Endodermal cell (in vitro differentiated cells): ENCODE data around the gene NAA16. TPM values are rescaled to one million over a fixed set of nuclear protein-coding genes. Genes with fewer than 3 reads are reported as not detected.

Experiments used
- DNase-seq: peaks from one replicate; pipeline ENCODE4 v3.0.0-alpha.2; 2017
- H3K27ac ChIP-seq: 2 replicates; pipeline ENCODE4 v1.5.1; 2013; ENCODE audit warnings: mild to moderate bottlenecking, low read depth, low read length, moderate library complexity
- H3K27me3 ChIP-seq: 2 replicates; pipeline ENCODE4 v1.6.1; 2013; ENCODE audit warnings: mild to moderate bottlenecking, low read length, moderate library complexity; ENCODE audit not compliant: insufficient read depth, control insufficient read depth, poor library complexity, severe bottlenecking
- H3K36me3 ChIP-seq: 2 replicates; pipeline ENCODE4 v1.7.0; 2013; ENCODE audit warnings: mild to moderate bottlenecking, low read length, moderate library complexity; ENCODE audit not compliant: control insufficient read depth, insufficient read depth
- H3K4me1 ChIP-seq: one replicate; pipeline ENCODE4 v1.7.0; 2013; ENCODE audit warnings: low read length; ENCODE audit not compliant: control insufficient read depth, insufficient read depth
- H3K4me3 ChIP-seq: 2 replicates; pipeline ENCODE4 v1.5.1; 2013; ENCODE audit warnings: mild to moderate bottlenecking, low read length, moderate library complexity
- H3K9ac ChIP-seq: 2 replicates; pipeline ENCODE4 v1.6.1; 2013; ENCODE audit warnings: mild to moderate bottlenecking, low read length, moderate library complexity; ENCODE audit not compliant: poor library complexity, severe bottlenecking; ENCODE audit errors: extremely low read depth
- H3K9me3 ChIP-seq: 2 replicates; pipeline ENCODE4 v1.6.1; 2013; ENCODE audit warnings: mild to moderate bottlenecking, low read length, moderate library complexity; ENCODE audit not compliant: control insufficient read depth
- H3K27ac Mint-ChIP-seq: 2 replicates; pipeline ENCODE4 v1.8.0; 2020; ENCODE audit warnings: mixed read lengths
- H3K27me3 Mint-ChIP-seq: 2 replicates; pipeline ENCODE4 v1.8.0; 2021; ENCODE audit warnings: mild to moderate bottlenecking, mixed read lengths; ENCODE audit not compliant: insufficient read depth
- H3K36me3 Mint-ChIP-seq: 2 replicates; pipeline ENCODE4 v1.8.0; 2020; ENCODE audit warnings: low read depth, mixed read lengths
- H3K4me1 Mint-ChIP-seq: 2 replicates; pipeline ENCODE4 v1.8.0; 2020; ENCODE audit warnings: mixed read lengths
- H3K4me3 Mint-ChIP-seq: 2 replicates; pipeline ENCODE4 v1.8.0; 2020; ENCODE audit warnings: mild to moderate bottlenecking, moderate library complexity, mixed read lengths
- H3K9me3 Mint-ChIP-seq: 2 replicates; pipeline ENCODE4 v1.8.0; 2020; ENCODE audit warnings: mild to moderate bottlenecking, mixed read lengths
- CTCF ChIP-seq: fragments of 200-600 bp; sonication (generic); conservative IDR thresholded peaks from 2 replicates; pipeline ENCODE4 v1.5.0; 2021; ENCODE audit warnings: antibody characterized with exemption, mild to moderate bottlenecking
- WGBS, 2 experiments: methylation state at CpG; one replicate each; pipeline versions ENCODE4 v1.1.5 to v1.1.7; 2013; ENCODE audit warnings: missing lambda C conversion rate in 2 of 2, mixed read lengths in 1 of 2; ENCODE audit not compliant: insufficient coverage in 1 of 2, insufficient read length in 1 of 2; 5-methylcytosine and 5-hydroxymethylcytosine counted together
- total RNA-seq, 2 donors: library from RNA; stranded (reverse); fragmentation: NEBNext Ultra II Directional in 1 of 2; extraction: Animal tissue kit (Norgen Biotek cat#: 25700) in 1 of 2; gene quantifications; 2 replicates in 1 of 2; 3 replicates in 1 of 2; pipeline ENCODE4 v1.2.1, GENCODE V29; 2021

NAA16 gene
- total RNA-seq, 2 donors from 2014 or later: 29.3 to 30.9 TPM

DNA sequence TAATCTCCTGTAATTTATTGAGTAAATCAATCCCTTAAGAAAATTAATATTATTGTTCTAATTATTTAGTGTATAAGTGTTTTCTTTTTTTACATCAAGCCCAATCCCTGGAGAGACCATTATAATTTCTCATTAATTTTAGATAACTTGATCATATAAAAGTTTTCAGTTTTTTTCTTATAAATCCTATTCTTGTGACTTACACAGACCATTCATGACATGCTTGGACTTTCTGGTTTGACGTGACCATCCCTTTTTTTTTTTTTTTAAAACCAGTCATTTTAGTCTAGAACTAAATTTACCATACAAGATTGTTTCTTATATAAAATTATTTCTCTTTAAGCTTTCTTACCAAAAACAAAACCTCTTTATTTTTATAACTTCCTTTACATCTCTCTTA is 42.3 kb upstream of the NAA16 start:
- no peak overlapping the region for H3K9ac ChIP-seq
- no peak overlapping the region for H3K27ac Mint-ChIP-seq
- no peaks in the 10 kb centered on the region for H3K4me1 ChIP-seq
- no peaks in the 10 kb centered on the region for H3K4me1 Mint-ChIP-seq
- DNase-seq: no peak
- H3K9me3 Mint-ChIP-seq: peaks cover 73% of the 10 kb centered on the region
- H3K4me3 ChIP-seq: peak overlapping the region; percentile 14
- H3K27ac ChIP-seq: no peak overlapping the region
- no peaks in the 10 kb centered on the region for H3K36me3 ChIP-seq
- H3K9me3 ChIP-seq: peaks cover 60% of the 10 kb centered on the region
- H3K27me3 Mint-ChIP-seq: no peaks in the 10 kb centered on the region
- H3K36me3 Mint-ChIP-seq: peaks cover 5% of the 10 kb centered on the region
- no peak for TF ChIP-seq CTCF
- 20% methylated on average over 1 of the region's 1 CpG; no CpG with 5 or more reads in 1 of the 2 experiments for WGBS, 2 experiments
- no peaks in the 10 kb centered on the region for H3K27me3 ChIP-seq
- H3K4me3 Mint-ChIP-seq: no peak overlapping the region

GRCh38 chr13:41271456-41272285 is 39.4 kb upstream of the NAA16 start:
- WGBS, 2 experiments: 86 to 96% methylated on average over 5 to 6 of the region's 6 CpGs
- no peaks in the 10 kb centered on the region for H3K27me3 Mint-ChIP-seq
- no peak overlapping the region for H3K4me3 Mint-ChIP-seq
- Histone ChIP-seq H3K4me3 (no peak overlapping the region), H3K9me3 (peaks cover 57% of the 10 kb centered on the region), H3K4me1 (no peaks in the 10 kb centered on the region), H3K27ac (no peak overlapping the region), H3K9ac (no peak overlapping the region), H3K27me3 (no peaks in the 10 kb centered on the region), H3K36me3 (no peaks in the 10 kb centered on the region)
- no peaks in the 10 kb centered on the region for H3K4me1 Mint-ChIP-seq
- DNase-seq: no peak
- peaks cover 5% of the 10 kb centered on the region for H3K36me3 Mint-ChIP-seq
- peaks cover 63% of the 10 kb centered on the region for H3K9me3 Mint-ChIP-seq
- TF ChIP-seq CTCF: no peak
- no peak overlapping the region for H3K27ac Mint-ChIP-seq

- WGBS, 2 experiments: 95 to 100% methylated on average over 2 to 3 of the region's 3 CpGs
- Mint-ChIP-seq H3K27me3 (no peaks in the 10 kb centered on the region), H3K4me1 (no peaks in the 10 kb centered on the region), H3K27ac (no peak overlapping the region), H3K4me3 (no peak overlapping the region), H3K9me3 (peaks cover 42% of the 10 kb centered on the region), H3K36me3 (peaks cover 2% of the 10 kb centered on the region)
- H3K9ac ChIP-seq: no peak overlapping the region
- no peak for DNase-seq
- H3K27me3 ChIP-seq: no peaks in the 10 kb centered on the region
- H3K9me3 ChIP-seq: peaks cover 39% of the 10 kb centered on the region
- TF ChIP-seq CTCF: no peak
- no peak overlapping the region for H3K4me3 ChIP-seq
- no peaks in the 10 kb centered on the region for H3K4me1 ChIP-seq
- no peaks in the 10 kb centered on the region for H3K36me3 ChIP-seq
- H3K27ac ChIP-seq: no peak overlapping the region
These were observed 37.1 kb upstream of the NAA16 start for GRCh38 chr13:41273831-41274441.
